NCI-H2196 treated with DMSO at 0.1 percent for 48 hours (cell line): ENCODE measurements around the gene GRIK5.

ENCODE experiments used
- DNase-seq: peaks from one replicate; lab custom pipeline; 2025; ENCODE audit not compliant: unreplicated experiment; lab: John Stamatoyannopoulos, UW

Gene GRIK5

DNA sequence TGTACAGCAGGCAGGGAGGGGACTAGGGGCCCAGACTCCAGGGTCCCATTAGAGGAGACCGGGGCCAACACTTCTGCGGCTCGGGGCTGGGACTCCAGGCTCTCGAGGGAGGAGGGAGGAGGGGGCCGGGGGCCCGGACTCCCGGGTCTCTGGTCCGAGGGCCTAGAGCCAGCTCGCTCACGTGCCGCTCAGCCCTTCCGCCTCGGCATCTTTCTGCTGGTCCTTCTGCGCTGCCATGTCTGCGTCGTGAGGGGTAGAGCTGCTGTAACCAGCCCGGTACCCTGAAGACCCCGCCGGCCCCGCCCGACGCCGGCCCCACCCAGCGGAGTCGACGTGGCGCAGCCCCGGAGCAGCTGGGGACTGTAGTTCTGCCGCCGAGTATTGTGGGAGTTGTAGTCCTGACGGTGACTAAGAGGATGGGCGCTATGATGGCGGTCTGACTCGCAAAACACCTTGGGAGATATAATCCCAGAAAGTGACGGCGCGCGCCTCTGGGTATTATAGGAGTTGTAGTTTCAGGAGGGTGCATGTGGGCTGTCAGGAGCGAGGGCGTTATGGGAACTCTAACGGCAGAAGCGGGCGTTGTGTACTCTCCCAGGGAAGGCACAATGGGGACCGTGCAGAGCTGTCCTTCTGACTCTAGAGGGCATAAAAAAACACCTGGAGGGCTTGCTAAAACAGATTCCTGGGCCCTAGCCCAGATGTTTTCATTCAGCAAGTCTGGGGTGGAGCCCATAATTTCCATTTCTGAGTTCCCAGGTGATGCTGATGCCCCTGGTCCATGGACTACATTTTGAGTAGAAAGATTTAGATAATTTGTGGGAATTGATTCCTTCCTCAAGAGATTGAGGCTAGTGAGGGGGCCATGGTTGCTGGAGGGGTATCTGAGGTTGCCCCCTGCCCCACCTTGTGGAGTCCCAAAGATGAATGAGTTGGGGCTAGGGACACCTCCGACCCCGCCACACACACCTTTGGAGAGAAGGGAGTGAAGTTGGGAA is 110.7 kb downstream of the GRIK5 start, which contains the start of gene RABAC1:
Gene RABAC1 (minus strand): TSS at position 266 of the 998 bp plus-strand sequence. CDS start 29 bp downstream, at position 237.
- DNase-seq = peak; percentile 89

DNA sequence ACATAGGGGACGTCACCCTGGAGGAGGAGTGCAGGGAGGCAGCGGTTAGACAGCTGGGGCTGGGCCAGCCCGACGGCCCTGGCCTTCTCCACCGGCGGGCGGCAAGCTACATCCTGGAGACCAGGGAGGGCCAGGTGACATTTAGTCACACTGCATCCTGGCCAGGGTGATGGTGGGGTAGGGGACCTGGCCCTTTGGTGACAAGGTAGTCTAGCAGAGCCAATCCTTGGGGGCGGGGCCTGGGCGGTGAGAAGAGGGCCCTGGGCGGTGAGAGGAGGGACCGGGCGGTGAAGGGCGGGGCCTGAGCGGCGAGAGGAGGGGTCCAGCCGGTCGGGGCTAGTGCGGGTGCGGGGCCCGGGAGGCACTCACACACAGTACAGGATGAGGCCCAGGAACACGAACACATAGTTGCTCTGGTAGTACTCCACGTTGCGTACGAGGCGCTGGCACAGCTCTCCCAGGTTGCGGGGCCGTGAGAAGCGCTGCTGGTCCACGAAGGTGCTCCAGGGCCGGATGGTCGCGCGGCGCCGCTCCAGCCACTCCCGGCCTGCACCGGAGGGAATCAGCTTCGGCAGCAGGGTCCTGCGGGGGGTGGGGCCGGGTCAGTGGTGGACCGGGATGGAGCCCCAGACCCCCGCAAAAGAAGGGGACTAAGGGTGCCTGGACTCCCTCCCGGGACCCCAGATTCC is 111.5 kb downstream of the GRIK5 start:
- DNase-seq = peak; percentile 43

DNA sequence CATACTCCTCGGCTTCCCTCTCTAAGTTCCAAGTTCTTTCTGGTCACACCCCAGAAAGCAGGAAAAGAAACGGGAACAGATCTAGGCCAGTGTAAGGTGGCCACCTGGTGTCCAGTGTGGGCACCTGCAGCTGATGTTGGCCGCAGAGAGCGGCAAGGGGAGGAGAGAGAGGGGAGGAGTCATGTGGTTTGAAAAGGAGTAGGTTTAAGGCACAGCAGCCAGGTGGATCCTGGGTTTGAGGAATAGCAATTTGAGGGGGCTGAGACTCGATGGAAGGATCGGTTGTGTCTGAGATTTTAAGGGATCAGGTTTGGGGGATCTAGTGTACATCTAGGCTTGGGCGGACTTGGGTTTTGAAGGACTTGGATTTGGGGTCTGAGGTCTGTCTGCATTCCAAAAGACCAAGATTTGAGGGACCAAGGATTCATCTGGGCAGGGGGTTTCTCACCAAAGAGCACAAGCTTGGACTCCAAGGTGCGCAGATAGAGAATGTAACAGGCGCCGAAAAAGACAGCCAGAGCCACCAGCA is 112.1 kb downstream of the GRIK5 start:
- DNase-seq = peak; percentile 81

DNA sequence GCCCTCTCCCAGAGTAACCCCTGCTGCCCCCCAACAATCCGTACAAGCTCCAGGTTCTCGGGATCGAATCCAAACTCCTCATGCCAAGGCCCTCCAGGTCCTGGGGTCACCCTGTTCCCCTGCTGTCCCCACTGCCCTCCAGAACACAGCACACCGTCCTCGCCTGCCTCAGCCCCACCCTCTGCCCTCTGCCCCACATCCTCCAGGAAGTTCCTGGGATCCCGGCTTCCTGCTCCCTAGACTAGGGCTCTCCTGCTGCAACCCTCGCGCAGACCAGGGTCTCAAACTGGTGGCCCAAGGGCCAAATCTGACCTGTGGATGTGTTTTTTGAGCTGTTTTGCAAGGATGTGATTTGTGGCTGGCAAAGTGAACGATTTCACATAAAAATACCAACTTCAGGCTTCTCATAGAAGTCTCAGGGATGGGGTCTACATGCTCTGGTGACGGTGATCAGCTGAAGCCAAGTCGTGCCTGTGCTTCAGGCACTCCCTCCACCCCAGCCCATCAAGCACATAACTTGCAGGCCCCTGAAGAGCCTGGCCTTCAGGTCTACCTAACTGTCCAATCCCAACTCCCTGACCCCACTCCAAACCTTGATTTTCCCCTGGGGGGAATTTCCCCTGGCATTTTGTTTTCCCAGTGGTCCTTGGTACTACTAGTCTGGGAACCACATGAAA is 112.7 kb downstream of the GRIK5 start:
- DNase-seq = no peak

DNA sequence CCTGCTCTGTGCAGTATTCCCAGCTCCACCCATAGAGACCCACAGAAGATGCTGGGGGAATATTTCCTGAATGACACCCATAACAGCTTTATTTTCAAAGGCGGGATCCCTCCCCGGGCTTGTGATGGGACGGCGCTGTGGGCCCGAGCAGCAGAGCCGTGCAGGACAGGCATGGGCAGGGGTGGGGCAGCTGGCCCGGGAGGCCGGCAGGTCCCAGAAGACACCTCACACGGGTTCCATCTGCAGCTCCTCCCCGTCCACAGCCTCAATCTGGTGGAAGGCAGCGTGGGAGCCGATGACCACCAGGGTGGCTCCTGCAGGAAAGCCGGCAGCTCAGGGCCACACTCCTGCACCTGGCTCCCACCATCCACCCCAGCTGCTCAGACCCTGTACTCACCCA is 113.4 kb downstream of the GRIK5 start:
- DNase-seq = no peak

DNA sequence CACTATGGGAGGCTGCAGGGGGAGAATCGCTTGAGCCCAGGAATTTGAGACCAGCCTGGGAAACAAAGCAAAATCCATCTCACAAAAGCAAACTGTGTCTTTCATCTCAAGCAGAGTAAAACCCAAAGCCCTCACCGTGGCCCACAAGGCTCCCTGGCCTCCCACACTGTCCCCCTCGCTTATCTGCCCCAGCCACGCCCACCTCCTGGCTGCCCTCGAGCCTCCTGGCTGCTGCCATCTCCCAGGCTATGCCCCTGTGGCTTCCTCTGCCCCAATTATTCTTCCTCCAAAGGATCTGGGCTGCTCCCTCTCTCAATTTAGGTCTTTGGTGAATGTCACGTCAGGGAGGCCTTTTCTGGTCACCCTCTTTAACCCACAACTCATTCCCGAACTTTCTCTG is 114.5 kb downstream of the GRIK5 start:
- DNase-seq = no peak

DNA sequence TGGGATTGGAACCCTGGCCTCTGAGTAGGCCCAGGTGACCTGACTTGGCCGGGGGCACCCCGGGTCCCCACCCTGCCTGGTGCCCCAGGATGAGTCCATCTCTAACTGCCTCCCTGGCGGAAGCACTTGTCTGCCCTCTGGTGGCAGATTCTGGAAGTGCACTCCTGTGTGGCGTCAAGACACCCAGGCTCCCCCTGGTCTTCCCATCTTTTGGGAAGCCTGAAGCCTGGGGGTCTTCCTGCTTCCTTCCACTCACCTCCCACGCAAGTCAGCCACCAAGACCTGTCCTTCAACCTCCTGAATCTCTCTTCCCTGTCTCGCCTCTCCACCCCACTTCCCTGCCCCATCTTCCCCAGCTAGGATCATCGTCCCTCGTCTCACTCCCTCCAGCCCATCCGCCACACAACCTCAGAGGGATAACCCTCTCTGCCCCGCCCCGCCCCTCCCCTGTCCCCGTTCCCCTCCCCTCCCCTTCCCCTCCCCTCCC is 118.3 kb downstream of the GRIK5 start:
- DNase-seq = peak; percentile 8
